Esophagus muscularis mucosa (tissue), 3 donors: ENCODE measurements around the gene TNNC2.

Experiments used
- POLR2A ChIP-seq: fragments of 450-650 bp; IDR thresholded peaks from one replicate; pipeline ENCODE4 v1.6.1; 2017; ENCODE audit warnings: antibody characterized with exemption, moderate library complexity, mild to moderate bottlenecking, low read depth
- POLR2AphosphoS5 ChIP-seq, 2 donors: sonication (generic); formaldehyde crosslinking; IDR thresholded peaks; one replicate each; pipeline ENCODE4 v1.6.1; 2017; ENCODE audit warnings: antibody characterized with exemption in 2 of 2
- TF ChIP-seq, protein P1 (sequence below), 3 experiments: fragments of 200-600 bp in 2 of 3; fragments of 450-650 bp in 1 of 3; sonication (generic) in 2 of 3; IDR thresholded peaks; one replicate each; pipeline ENCODE4 v1.5.1; 2017 to 2019; ENCODE audit warnings: antibody characterized with exemption in 3 of 3, mild to moderate bottlenecking in 2 of 3, moderate library complexity in 1 of 3

GRCh38 chr20:45774945-45775344 is 52.2 kb downstream of the TNNC2 start:
- TF ChIP-seq, protein P1, sequence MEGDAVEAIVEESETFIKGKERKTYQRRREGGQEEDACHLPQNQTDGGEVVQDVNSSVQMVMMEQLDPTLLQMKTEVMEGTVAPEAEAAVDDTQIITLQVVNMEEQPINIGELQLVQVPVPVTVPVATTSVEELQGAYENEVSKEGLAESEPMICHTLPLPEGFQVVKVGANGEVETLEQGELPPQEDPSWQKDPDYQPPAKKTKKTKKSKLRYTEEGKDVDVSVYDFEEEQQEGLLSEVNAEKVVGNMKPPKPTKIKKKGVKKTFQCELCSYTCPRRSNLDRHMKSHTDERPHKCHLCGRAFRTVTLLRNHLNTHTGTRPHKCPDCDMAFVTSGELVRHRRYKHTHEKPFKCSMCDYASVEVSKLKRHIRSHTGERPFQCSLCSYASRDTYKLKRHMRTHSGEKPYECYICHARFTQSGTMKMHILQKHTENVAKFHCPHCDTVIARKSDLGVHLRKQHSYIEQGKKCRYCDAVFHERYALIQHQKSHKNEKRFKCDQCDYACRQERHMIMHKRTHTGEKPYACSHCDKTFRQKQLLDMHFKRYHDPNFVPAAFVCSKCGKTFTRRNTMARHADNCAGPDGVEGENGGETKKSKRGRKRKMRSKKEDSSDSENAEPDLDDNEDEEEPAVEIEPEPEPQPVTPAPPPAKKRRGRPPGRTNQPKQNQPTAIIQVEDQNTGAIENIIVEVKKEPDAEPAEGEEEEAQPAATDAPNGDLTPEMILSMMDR (IDR thresholded peaks at IDR 0.05): no peak
- TF ChIP-seq POLR2A (no peak), POLR2AphosphoS5 (IDR thresholded peaks at IDR 0.05) (no peak)
